GM12878 (cell line): ENCODE measurements around the gene MSRB2. TPM values are rescaled to one million over a fixed set of nuclear protein-coding genes. Genes with fewer than 3 reads are reported as not detected.

Experiments
- ATAC-seq: fragments of 200-7000 bp; cut with Tn5 transposase; 3 replicates; pipeline ENCODE4 v1.9.1; 2020; ENCODE audit warnings: mild to moderate bottlenecking, moderate library complexity
- BruUV-seq: library from RNA; stranded (reverse); fragments of 400-500 nt; replicated peaks from 2 replicates; lab custom pipeline; 2021; lab: Mats Ljungman, UMichigan
- CTCF ChIA-PET: fragments of 300-600 bp; sonication (Branson Sonifier 250); formaldehyde crosslinking; extraction: SDS; loops from one replicate; lab custom pipeline; 2021; ENCODE audit warnings: inconsistent platforms; lab: Yijun Ruan, JAX
- POLR2A ChIA-PET: fragments of 350-600 bp; formaldehyde crosslinking; extraction: SDS; loops from one replicate; lab custom pipeline; 2021; ENCODE audit warnings: inconsistent platforms; lab: Charles Lee
- RAD21 ChIA-PET: fragments of 300-600 bp; sonication (Branson Sonifier 250); formaldehyde crosslinking; loops from one replicate; lab custom pipeline; 2023; ENCODE audit warnings: antibody characterized with exemption; ENCODE audit not compliant: unreplicated experiment; lab: Charles Lee
- SMC1A ChIA-PET: fragments of 300-600 bp; sonication (Branson Sonifier 250); formaldehyde crosslinking; loops from one replicate; lab custom pipeline; 2023; ENCODE audit not compliant: unreplicated experiment, uncharacterized antibody; lab: Charles Lee
- DNase-seq: peaks from one replicate; pipeline ENCODE4 v3.0.0-alpha.2; 2011; ENCODE audit warnings: low read depth, low spot score
- FAIRE-seq: peaks from 3 replicates; lab custom pipeline; 2011; peaks lifted over from hg19 to GRCh38; lab: Jason Lieb, UNC
- H2AFZ ChIP-seq: 2 replicates; pipeline ENCODE4 v1.6.0; 2011; ENCODE audit warnings: low read depth, low read length, control low read depth; ENCODE audit not compliant: control insufficient read depth
- H3K27ac ChIP-seq: 2 replicates; pipeline ENCODE4 v1.5.1; 2011; ENCODE audit warnings: control low read depth; ENCODE audit not compliant: control insufficient read depth, insufficient read depth
- H3K27me3 ChIP-seq, 2 experiments: replicated peaks in 1 of 2; 2 replicates each; pipeline versions ENCODE4 v1.6.0 to v1.6.1; 2011; ENCODE audit warnings: low read length in 1 of 2; ENCODE audit not compliant: control insufficient read depth in 2 of 2, insufficient read depth in 2 of 2
- H3K36me3 ChIP-seq, 2 experiments: 2 replicates each; pipeline ENCODE4 v1.5.1; 2011; ENCODE audit warnings: low read length in 1 of 2; ENCODE audit not compliant: control insufficient read depth in 2 of 2, insufficient read depth in 2 of 2
- H3K4me1 ChIP-seq: 2 replicates; pipeline ENCODE4 v1.6.1; 2011; ENCODE audit warnings: mild to moderate bottlenecking, low read length, moderate library complexity, mixed read lengths; ENCODE audit not compliant: control insufficient read depth, insufficient read depth
- H3K4me2 ChIP-seq: 2 replicates; pipeline ENCODE4 v1.6.0; 2011; ENCODE audit warnings: control low read depth; ENCODE audit not compliant: control insufficient read depth, insufficient read depth
- H3K4me3 ChIP-seq: fragments of 200-600 bp; sonication (generic); 2 replicates; pipeline ENCODE4 v1.5.1; 2016
- H3K79me2 ChIP-seq: 2 replicates; pipeline ENCODE4 v1.6.0; 2011; ENCODE audit warnings: low read length; ENCODE audit not compliant: control insufficient read depth, insufficient read depth
- H3K9ac ChIP-seq: 2 replicates; pipeline ENCODE4 v1.8.0; 2011; ENCODE audit warnings: low read length, control low read depth, mixed read lengths; ENCODE audit not compliant: control insufficient read depth, insufficient read depth
- H3K9me3 ChIP-seq: replicated peaks from 3 replicates; pipeline ENCODE4 v1.5.1; 2011; ENCODE audit warnings: mild to moderate bottlenecking, low read length; ENCODE audit not compliant: control insufficient read depth, insufficient read depth
- H4K20me1 ChIP-seq: 2 replicates; pipeline ENCODE4 v1.6.0; 2011; ENCODE audit not compliant: control insufficient read depth, insufficient read depth
- CBFB ChIP-seq: IDR thresholded peaks from 2 replicates; pipeline ENCODE4 v1.6.1; 2016; ENCODE audit warnings: antibody characterized with exemption, low read depth
- CHD4 ChIP-seq: fragments of 200-600 bp; sonication (generic); IDR thresholded peaks from 2 replicates; pipeline ENCODE4 v1.6.1; 2016; ENCODE audit warnings: mild to moderate bottlenecking
- CUX1 ChIP-seq: IDR thresholded peaks from 2 replicates; pipeline ENCODE4 v1.6.1; 2012; ENCODE audit warnings: improper control_type of control experiment, low read depth, low read length; ENCODE audit not compliant: insufficient replicate concordance
- FOS ChIP-seq: IDR thresholded peaks from 3 replicates; pipeline ENCODE4 v1.6.1; 2011; ENCODE audit warnings: borderline replicate concordance; ENCODE audit not compliant: insufficient read length; ENCODE audit errors: extremely low read depth
- HCFC1 ChIP-seq: fragments of 150-350 bp; IDR thresholded peaks from 2 replicates; pipeline ENCODE4 v1.6.1; 2014; ENCODE audit warnings: low read length
- IRF4 ChIP-seq: IDR thresholded peaks from 2 replicates; pipeline ENCODE4 v1.6.1; 2011; ENCODE audit warnings: low read depth, low read length
- KLF5 ChIP-seq: fragments of 450-650 bp; IDR thresholded peaks from 2 replicates; pipeline ENCODE4 v1.6.1; 2014; ENCODE audit warnings: mild to moderate bottlenecking; ENCODE audit not compliant: partially characterized antibody
- MYC ChIP-seq: IDR thresholded peaks from 2 replicates; pipeline ENCODE4 v1.6.1; 2011; ENCODE audit warnings: mild to moderate bottlenecking, low read length, moderate library complexity, inconsistent platforms; ENCODE audit not compliant: insufficient read depth, insufficient replicate concordance, insufficient read length, severe bottlenecking
- NR2F1 ChIP-seq: fragments of 450-650 bp; conservative IDR thresholded peaks from 2 replicates; pipeline ENCODE4 v1.6.1; 2017; ENCODE audit warnings: mild to moderate bottlenecking
- PBX3 ChIP-seq: IDR thresholded peaks from 2 replicates; pipeline ENCODE4 v1.6.1; 2011; ENCODE audit warnings: mild to moderate bottlenecking, low read depth, low read length, moderate library complexity; ENCODE audit not compliant: insufficient replicate concordance
- RBBP5 ChIP-seq: fragments of 200-600 bp; sonication (generic); conservative IDR thresholded peaks from 2 replicates; pipeline ENCODE4 v1.6.1; 2016
- TAF1 ChIP-seq: IDR thresholded peaks from 2 replicates; pipeline ENCODE4 v1.6.1; 2011; ENCODE audit warnings: mild to moderate bottlenecking, low read depth, low read length, borderline replicate concordance
- USF1 ChIP-seq: IDR thresholded peaks from 2 replicates; pipeline ENCODE4 v1.6.1; 2011; ENCODE audit warnings: borderline replicate concordance, low read depth, mild to moderate bottlenecking, moderate library complexity, mixed read lengths, low read length; ENCODE audit not compliant: insufficient read depth; ENCODE audit errors: extremely low read length
- WGBS: methylation state at CpG from one replicate; pipeline ENCODE4 v1.1.6; 2016; ENCODE audit warnings: low lambda C conversion rate; ENCODE audit not compliant: insufficient replicate concordance, insufficient coverage; ENCODE audit errors: missing lambda C conversion rate; 5-methylcytosine and 5-hydroxymethylcytosine counted together
- in situ Hi-C: fragments of 300-500 bp; cut with MboI; formaldehyde crosslinking; loops from 9 replicates; pipeline ENCODE4 v1.14.3; 2018; ENCODE audit warnings: mixed read lengths
- intact Hi-C: fragments of 100-400 bp; cut with micrococcal nuclease; formaldehyde crosslinking; loops from one replicate; pipeline ENCODE4 v1.14.2; 2022; ENCODE audit not compliant: unreplicated experiment
- polyA plus RNA-seq, 11 experiments: library from polyadenylated mRNA; depleted of rRNA in 4 of 11; unstranded in 6 of 11; stranded (reverse) in 5 of 11; fragments of >200 nt; fragmentation: Nextera tagmentation in 4 of 11; fragmentation: Illumina TruSeq in 1 of 11; extraction: Ambion mirVana in 4 of 11; extraction: Trizol in 1 of 11; gene quantifications; 1 replicate in 1 of 11; 2 replicates in 10 of 11; pipeline versions ENCODE4 v1.2.1 to v1.2.3, GENCODE V29; 2011 to 2016; ENCODE audit warnings: inconsistent platforms in 2 of 11, missing spikeins in 2 of 11, low read depth in 1 of 11
- total RNA-seq, 4 experiments: library from RNA; depleted of rRNA in 3 of 4; stranded (reverse); fragments of >200 nt in 3 of 4; fragmentation: Illumina TruSeq in 1 of 4; extraction: Trizol in 1 of 4; gene quantifications; 2 replicates each; pipeline versions ENCODE4 v1.2.1 to v1.2.3, GENCODE V29; 2013 to 2021
- TF ChIP-seq, protein P1 (sequence below): IDR thresholded peaks from 2 replicates; pipeline ENCODE4 v1.6.1; 2011; ENCODE audit warnings: low read depth, low read length, improper control_type of control experiment, borderline replicate concordance
- TF ChIP-seq, protein P2 (sequence below): IDR thresholded peaks from 2 replicates; pipeline ENCODE4 v1.6.1; 2011; ENCODE audit warnings: borderline replicate concordance, low read depth, mild to moderate bottlenecking, moderate library complexity, low read length; ENCODE audit not compliant: insufficient read depth, poor library complexity, severe bottlenecking

MSRB2 gene
- total and polyA plus RNA-seq, 10 of the 15 experiments (the other 5 are each of a cell fraction or from before 2014, with no cell fraction given), result 1.5 to 18.6 (median 6.2) TPM

DNA sequence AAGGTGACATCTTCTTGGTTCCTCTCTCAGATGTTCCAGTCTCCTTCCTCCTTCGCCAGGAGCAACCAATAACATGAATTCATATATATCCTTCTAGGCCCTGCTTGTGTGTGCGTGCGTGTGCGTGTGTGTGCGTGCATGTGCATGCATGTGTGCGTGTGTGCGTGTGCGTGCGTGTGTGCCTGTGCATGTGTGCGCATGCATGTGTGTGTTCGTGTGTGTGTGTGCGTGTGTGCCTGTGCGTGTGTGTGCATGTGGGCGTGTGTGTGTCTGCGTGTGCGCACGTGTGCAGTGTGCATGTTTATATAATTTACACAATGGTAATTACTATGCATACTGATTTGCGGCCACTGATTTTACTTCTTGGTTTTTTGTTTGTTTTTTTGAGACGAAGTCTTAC is 52.8 kb downstream of the MSRB2 start:
- no peak for DNase-seq
- Histone ChIP-seq H3K36me3 (no peaks in the 10 kb centered on the region), H3K9ac (no peak overlapping the region), H3K4me3 (no peak overlapping the region), H3K79me2 (no peaks in the 10 kb centered on the region), H2AFZ (no peak overlapping the region), H3K4me1 (no peaks in the 10 kb centered on the region; the same call in 1 of the 2 replicates), H3K27me3 (no peaks in the 10 kb centered on the region), H3K27ac (no peak overlapping the region), H3K9me3 (no peaks in the 10 kb centered on the region), H4K20me1 (no peaks in the 10 kb centered on the region), H3K4me2 (no peak overlapping the region)
- WGBS, result 88% methylated on average over 19 of the region's 19 CpGs
- CTCF ChIA-PET, result no interaction called here
- in situ Hi-C loops (no loop called here), intact Hi-C loops (no loop called here)
- SMC1A ChIA-PET, result no interaction called here
- RAD21 ChIA-PET, result no interaction called here
- no TSS peak for BruUV-seq
- ATAC-seq, result no peak
- POLR2A ChIA-PET, result no interaction called here
- FAIRE-seq, result no peak
- TF ChIP-seq USF1, result no peak
- TF ChIP-seq CUX1, result no peak
- no peak for TF ChIP-seq HCFC1
- no peak for TF ChIP-seq FOS
- no peak for TF ChIP-seq NR2F1
- no peak for TF ChIP-seq CBFB
- no peak for TF ChIP-seq IRF4
- no peak for TF ChIP-seq MYC
- no peak for TF ChIP-seq TAF1
- TF ChIP-seq KLF5, result no peak
- TF ChIP-seq, protein P1, sequence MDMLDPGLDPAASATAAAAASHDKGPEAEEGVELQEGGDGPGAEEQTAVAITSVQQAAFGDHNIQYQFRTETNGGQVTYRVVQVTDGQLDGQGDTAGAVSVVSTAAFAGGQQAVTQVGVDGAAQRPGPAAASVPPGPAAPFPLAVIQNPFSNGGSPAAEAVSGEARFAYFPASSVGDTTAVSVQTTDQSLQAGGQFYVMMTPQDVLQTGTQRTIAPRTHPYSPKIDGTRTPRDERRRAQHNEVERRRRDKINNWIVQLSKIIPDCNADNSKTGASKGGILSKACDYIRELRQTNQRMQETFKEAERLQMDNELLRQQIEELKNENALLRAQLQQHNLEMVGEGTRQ, result no peak
- TF ChIP-seq CHD4, result no peak
- TF ChIP-seq RBBP5, result no peak
- TF ChIP-seq, protein P2, sequence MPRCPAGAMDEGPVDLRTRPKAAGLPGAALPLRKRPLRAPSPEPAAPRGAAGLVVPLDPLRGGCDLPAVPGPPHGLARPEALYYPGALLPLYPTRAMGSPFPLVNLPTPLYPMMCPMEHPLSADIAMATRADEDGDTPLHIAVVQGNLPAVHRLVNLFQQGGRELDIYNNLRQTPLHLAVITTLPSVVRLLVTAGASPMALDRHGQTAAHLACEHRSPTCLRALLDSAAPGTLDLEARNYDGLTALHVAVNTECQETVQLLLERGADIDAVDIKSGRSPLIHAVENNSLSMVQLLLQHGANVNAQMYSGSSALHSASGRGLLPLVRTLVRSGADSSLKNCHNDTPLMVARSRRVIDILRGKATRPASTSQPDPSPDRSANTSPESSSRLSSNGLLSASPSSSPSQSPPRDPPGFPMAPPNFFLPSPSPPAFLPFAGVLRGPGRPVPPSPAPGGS, result peak; percentile 99
- peak; percentile 48 for TF ChIP-seq PBX3
